K562 (cell line): Measurements from ENCODE around the gene SYK. TPM values are rescaled to one million over a fixed set of nuclear protein-coding genes. Genes with fewer than 3 reads are reported as not detected.

Source experiments
- ATAC-seq: fragments of 200-7000 bp; cut with Tn5 transposase; 3 replicates; pipeline ENCODE4 v1.9.1; 2020; ENCODE audit warnings: moderate library complexity
- BruUV-seq: library from RNA; stranded (reverse); fragments of 400-500 nt; replicated peaks from 2 replicates; lab custom pipeline; 2021; lab: Mats Ljungman, UMichigan
- CTCF ChIA-PET: fragments of 300-600 bp; formaldehyde crosslinking; extraction: SDS; loops from one replicate; lab custom pipeline; 2021; ENCODE audit warnings: low intra/inter-chr PET ratio; lab: Yijun Ruan, JAX
- POLR2A ChIA-PET: fragments of 300-600, 350-650 bp; sonication (Branson Sonifier 250); formaldehyde crosslinking; extraction: SDS; loops from one replicate; lab custom pipeline; 2021; ENCODE audit warnings: antibody characterized with exemption, inconsistent platforms; lab: Yijun Ruan, JAX
- DNase-seq, 4 experiments: peaks; one replicate each; pipeline versions ENCODE4 v3.0.0 to v3.0.0-alpha.2; 2011 to 2018; ENCODE audit warnings: low spot score in 3 of 4, mixed read lengths in 3 of 4; ENCODE audit errors: extremely low read depth in 1 of 4
- FAIRE-seq: peaks from 2 replicates; lab custom pipeline; 2011; peaks lifted over from hg19 to GRCh38; lab: Jason Lieb, UNC
- H2AFZ ChIP-seq: 2 replicates; pipeline ENCODE4 v1.6.0; 2011; ENCODE audit warnings: low read depth, low read length, control low read depth, inconsistent platforms
- H3K27ac ChIP-seq: fragments of 200-600 bp; 3 replicates; pipeline ENCODE4 v1.8.0; 2011; ENCODE audit warnings: low read depth, mild to moderate bottlenecking, control low read depth, inconsistent platforms, low read length, moderate library complexity, mixed read lengths; ENCODE audit errors: extremely low read depth
- H3K27me3 ChIP-seq, 2 experiments: fragments of 300-600 bp in 1 of 2; 2 replicates in 1 of 2; 3 replicates in 1 of 2; pipeline versions ENCODE4 v1.6.0 to v1.8.0; 2011; ENCODE audit warnings: inconsistent platforms in 2 of 2, low read length in 2 of 2, mild to moderate bottlenecking in 1 of 2, mixed read lengths in 1 of 2, moderate library complexity in 1 of 2; ENCODE audit not compliant: control insufficient read depth in 2 of 2, insufficient read depth in 2 of 2
- H3K36me3 ChIP-seq: fragments of 300-600 bp; 3 replicates; pipeline ENCODE4 v1.8.0; 2011; ENCODE audit warnings: mild to moderate bottlenecking, low read length, inconsistent platforms; ENCODE audit not compliant: control insufficient read depth, insufficient read depth
- H3K4me1 ChIP-seq, 2 experiments: fragments of 200-600 bp in 1 of 2; replicated peaks in 1 of 2; 2 replicates in 1 of 2; 3 replicates in 1 of 2; pipeline versions ENCODE4 v1.5.1 to v1.8.0; 2011; ENCODE audit warnings: inconsistent platforms in 2 of 2, low read length in 2 of 2, mild to moderate bottlenecking in 1 of 2, mixed read lengths in 1 of 2, moderate library complexity in 1 of 2; ENCODE audit not compliant: control insufficient read depth in 2 of 2, insufficient read depth in 2 of 2
- H3K4me2 ChIP-seq: 2 replicates; pipeline ENCODE4 v1.6.1; 2011; ENCODE audit warnings: low read length, control low read depth, inconsistent platforms, mixed read lengths; ENCODE audit not compliant: insufficient read depth
- H3K4me3 ChIP-seq: fragments of 200-600 bp; sonication (generic), shearing (Covaris generic); 2 replicates; pipeline ENCODE4 v1.5.1; 2016; ENCODE audit warnings: control low read depth, inconsistent platforms
- H3K79me2 ChIP-seq: fragments of 200-600 bp; 3 replicates; pipeline ENCODE4 v1.8.0; 2011; ENCODE audit warnings: low read length, inconsistent platforms; ENCODE audit not compliant: control insufficient read depth, insufficient read depth
- H3K9ac ChIP-seq, 2 experiments: 2 replicates each; pipeline versions ENCODE4 v1.6.0 to v1.6.1; 2011; ENCODE audit warnings: low read depth in 2 of 2, low read length in 2 of 2, control low read depth in 1 of 2, inconsistent platforms in 1 of 2, mild to moderate bottlenecking in 1 of 2, mixed read lengths in 1 of 2; ENCODE audit not compliant: insufficient read depth in 1 of 2
- H3K9me1 ChIP-seq: one replicate; pipeline ENCODE4 v1.6.0; 2011; ENCODE audit warnings: inconsistent platforms, mild to moderate bottlenecking, low read length, moderate library complexity; ENCODE audit not compliant: control insufficient read depth, insufficient read depth
- H3K9me3 ChIP-seq: replicated peaks from 2 replicates; pipeline ENCODE4 v1.5.1; 2011; ENCODE audit warnings: low read depth, low read length, inconsistent platforms; ENCODE audit not compliant: control insufficient read depth, insufficient read depth
- H4K20me1 ChIP-seq: replicated peaks from 2 replicates; pipeline ENCODE4 v1.6.1; 2011; ENCODE audit warnings: low read length, inconsistent platforms, mixed read lengths; ENCODE audit not compliant: control insufficient read depth, insufficient read depth
- CBFA2T2 ChIP-seq: fragments of 450-650 bp; conservative IDR thresholded peaks from 2 replicates; pipeline ENCODE4 v1.6.1; 2017; ENCODE audit warnings: mild to moderate bottlenecking
- ETS2 ChIP-seq: IDR thresholded peaks from 2 replicates; pipeline ENCODE4 v1.6.1; 2016; ENCODE audit warnings: borderline replicate concordance, missing genetic modification characterization, mild to moderate bottlenecking, moderate library complexity, missing compliant biosample characterization; ENCODE audit not compliant: poor library complexity, severe bottlenecking
- NFE2 ChIP-seq: IDR thresholded peaks from 2 replicates; pipeline ENCODE4 v1.6.1; 2014; ENCODE audit warnings: antibody characterized with exemption, low read depth
- ZNF668 ChIP-seq: fragments of 250-450 bp; sonication (Bioruptor Pico); IDR thresholded peaks from 2 replicates; pipeline ENCODE4 v1.8.0; 2022; ENCODE audit warnings: mild to moderate bottlenecking, inconsistent platforms
- WGBS: fragments of 100-300 bp; shearing (Covaris generic); methylation state at CpG from one replicate; pipeline ENCODE4 v1.1.6; 2016; ENCODE audit warnings: low coverage, mixed read lengths; ENCODE audit not compliant: insufficient coverage; ENCODE audit errors: missing lambda C conversion rate; 5-methylcytosine and 5-hydroxymethylcytosine counted together
- in situ Hi-C: fragments of 300-500 bp; cut with MboI; formaldehyde crosslinking; loops from 4 replicates; pipeline ENCODE4 v1.15.0; 2018; ENCODE audit warnings: inconsistent platforms, mixed read lengths
- intact Hi-C: fragments of 100-400 bp; cut with micrococcal nuclease; formaldehyde crosslinking; loops from 2 replicates; pipeline ENCODE4 v1.14.2; 2022
- polyA plus RNA-seq, 8 experiments: library from polyadenylated mRNA; depleted of rRNA in 4 of 8; stranded (reverse) in 5 of 8; unstranded in 3 of 8; fragments of >200 nt; fragmentation: Nextera tagmentation in 2 of 8; fragmentation: Illumina TruSeq in 1 of 8; extraction: Ambion mirVana in 2 of 8; extraction: Trizol in 1 of 8; gene quantifications; 2 replicates each; pipeline versions ENCODE4 v1.2.1 to v1.2.3, GENCODE V29; 2011 to 2014; ENCODE audit warnings: inconsistent platforms in 1 of 8, missing spikeins in 1 of 8
- total RNA-seq, 7 experiments: library from RNA; depleted of rRNA in 6 of 7; stranded (reverse); fragments of >200 nt in 6 of 7; fragmentation: Illumina TruSeq in 2 of 7; extraction: Trizol in 2 of 7; gene quantifications; 2 replicates each; pipeline versions ENCODE4 v1.2.1 to v1.2.3, GENCODE V29; 2011 to 2021; ENCODE audit warnings: low replicate concordance in 1 of 7
- TF ChIP-seq, protein P1 (sequence below): fragments of 450-650 bp; IDR thresholded peaks from 2 replicates; pipeline ENCODE4 v1.6.1; 2017; ENCODE audit warnings: antibody characterized with exemption, mild to moderate bottlenecking
- TF ChIP-seq, protein P2 (sequence below): fragments of 250-450 bp; sonication (Bioruptor Pico); IDR thresholded peaks from 2 replicates; pipeline ENCODE4 v1.5.0; 2021; ENCODE audit warnings: mild to moderate bottlenecking, moderate library complexity

Gene SYK
- total and polyA plus RNA-seq, 9 of the 15 experiments (the other 6 are each of a cell fraction or from before 2014, with no cell fraction given): 3.9 to 32.7 (median 16.7) TPM

DNA sequence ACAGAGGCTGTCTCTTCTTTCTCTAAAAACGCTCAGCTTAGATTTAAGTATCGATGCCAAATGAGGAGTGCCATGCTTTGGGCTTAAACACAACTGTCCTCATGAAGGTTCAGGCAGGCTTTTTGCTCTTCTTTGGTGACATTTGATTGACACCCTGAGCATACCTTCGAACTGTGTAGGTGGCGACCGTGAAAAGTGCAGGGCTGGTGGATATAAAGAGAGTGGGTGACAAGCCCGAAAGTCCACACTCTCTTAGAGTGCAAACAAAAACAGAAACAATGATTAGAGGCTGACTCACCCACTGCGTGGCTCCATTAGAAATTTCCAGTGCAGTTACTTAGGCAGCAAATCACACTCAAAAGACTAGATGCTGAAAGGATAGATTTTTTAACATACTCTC is 141.7 kb downstream of the SYK start (continued):
- no peak for TF ChIP-seq ETS2
- no peak for TF ChIP-seq CBFA2T2
- TF ChIP-seq, protein P1, sequence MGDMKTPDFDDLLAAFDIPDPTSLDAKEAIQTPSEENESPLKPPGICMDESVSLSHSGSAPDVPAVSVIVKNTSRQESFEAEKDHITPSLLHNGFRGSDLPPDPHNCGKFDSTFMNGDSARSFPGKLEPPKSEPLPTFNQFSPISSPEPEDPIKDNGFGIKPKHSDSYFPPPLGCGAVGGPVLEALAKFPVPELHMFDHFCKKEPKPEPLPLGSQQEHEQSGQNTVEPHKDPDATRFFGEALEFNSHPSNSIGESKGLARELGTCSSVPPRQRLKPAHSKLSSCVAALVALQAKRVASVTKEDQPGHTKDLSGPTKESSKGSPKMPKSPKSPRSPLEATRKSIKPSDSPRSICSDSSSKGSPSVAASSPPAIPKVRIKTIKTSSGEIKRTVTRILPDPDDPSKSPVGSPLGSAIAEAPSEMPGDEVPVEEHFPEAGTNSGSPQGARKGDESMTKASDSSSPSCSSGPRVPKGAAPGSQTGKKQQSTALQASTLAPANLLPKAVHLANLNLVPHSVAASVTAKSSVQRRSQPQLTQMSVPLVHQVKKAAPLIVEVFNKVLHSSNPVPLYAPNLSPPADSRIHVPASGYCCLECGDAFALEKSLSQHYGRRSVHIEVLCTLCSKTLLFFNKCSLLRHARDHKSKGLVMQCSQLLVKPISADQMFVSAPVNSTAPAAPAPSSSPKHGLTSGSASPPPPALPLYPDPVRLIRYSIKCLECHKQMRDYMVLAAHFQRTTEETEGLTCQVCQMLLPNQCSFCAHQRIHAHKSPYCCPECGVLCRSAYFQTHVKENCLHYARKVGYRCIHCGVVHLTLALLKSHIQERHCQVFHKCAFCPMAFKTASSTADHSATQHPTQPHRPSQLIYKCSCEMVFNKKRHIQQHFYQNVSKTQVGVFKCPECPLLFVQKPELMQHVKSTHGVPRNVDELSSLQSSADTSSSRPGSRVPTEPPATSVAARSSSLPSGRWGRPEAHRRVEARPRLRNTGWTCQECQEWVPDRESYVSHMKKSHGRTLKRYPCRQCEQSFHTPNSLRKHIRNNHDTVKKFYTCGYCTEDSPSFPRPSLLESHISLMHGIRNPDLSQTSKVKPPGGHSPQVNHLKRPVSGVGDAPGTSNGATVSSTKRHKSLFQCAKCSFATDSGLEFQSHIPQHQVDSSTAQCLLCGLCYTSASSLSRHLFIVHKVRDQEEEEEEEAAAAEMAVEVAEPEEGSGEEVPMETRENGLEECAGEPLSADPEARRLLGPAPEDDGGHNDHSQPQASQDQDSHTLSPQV: no peak

DNA sequence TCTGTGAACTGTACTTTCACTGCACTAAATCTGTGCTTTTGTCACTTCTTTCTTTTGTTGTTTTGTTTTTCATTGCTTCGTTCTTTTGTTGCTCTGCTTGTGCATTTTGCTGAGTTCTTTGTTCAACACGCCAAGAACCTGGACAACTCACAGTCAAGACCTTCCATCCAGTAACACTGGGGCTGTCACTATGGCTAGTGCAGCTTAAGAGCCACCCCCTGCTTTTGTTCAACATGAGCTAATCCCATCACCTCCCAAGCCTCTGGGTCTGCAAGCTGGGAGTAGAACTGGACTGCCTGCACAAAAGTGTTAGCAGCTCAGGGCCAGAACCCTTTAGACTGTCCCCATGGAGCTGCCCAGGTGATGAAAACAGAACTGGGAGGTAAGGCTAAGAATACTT is 143.7 kb downstream of the SYK start:
- Histone ChIP-seq H3K27ac (no peak overlapping the region), H3K9me1 (no peaks in the 10 kb centered on the region), H3K4me3 (no peak overlapping the region), H3K79me2 (no peaks in the 10 kb centered on the region), H3K4me1 (no peaks in the 10 kb centered on the region), H2AFZ (no peak overlapping the region), H3K27me3 (peaks cover 0 to 37% of the 10 kb centered on the region in 2 experiments; a peak in 2 of 5 replicates), H3K9ac (no peak overlapping the region), H4K20me1 (no peaks in the 10 kb centered on the region), H3K36me3 (no peaks in the 10 kb centered on the region), H3K9me3 (no peaks in the 10 kb centered on the region), H3K4me2 (no peak overlapping the region)
- ATAC-seq (no peak), FAIRE-seq (no peak), DNase-seq (no peak)
- BruUV-seq: no TSS peak
- intact Hi-C loops (no loop called here), in situ Hi-C loops (no loop called here)
- 0% methylated on average over 1 of the region's 2 CpGs for WGBS
- CTCF ChIA-PET: no interaction called here
- TF ChIP-seq, protein P2, sequence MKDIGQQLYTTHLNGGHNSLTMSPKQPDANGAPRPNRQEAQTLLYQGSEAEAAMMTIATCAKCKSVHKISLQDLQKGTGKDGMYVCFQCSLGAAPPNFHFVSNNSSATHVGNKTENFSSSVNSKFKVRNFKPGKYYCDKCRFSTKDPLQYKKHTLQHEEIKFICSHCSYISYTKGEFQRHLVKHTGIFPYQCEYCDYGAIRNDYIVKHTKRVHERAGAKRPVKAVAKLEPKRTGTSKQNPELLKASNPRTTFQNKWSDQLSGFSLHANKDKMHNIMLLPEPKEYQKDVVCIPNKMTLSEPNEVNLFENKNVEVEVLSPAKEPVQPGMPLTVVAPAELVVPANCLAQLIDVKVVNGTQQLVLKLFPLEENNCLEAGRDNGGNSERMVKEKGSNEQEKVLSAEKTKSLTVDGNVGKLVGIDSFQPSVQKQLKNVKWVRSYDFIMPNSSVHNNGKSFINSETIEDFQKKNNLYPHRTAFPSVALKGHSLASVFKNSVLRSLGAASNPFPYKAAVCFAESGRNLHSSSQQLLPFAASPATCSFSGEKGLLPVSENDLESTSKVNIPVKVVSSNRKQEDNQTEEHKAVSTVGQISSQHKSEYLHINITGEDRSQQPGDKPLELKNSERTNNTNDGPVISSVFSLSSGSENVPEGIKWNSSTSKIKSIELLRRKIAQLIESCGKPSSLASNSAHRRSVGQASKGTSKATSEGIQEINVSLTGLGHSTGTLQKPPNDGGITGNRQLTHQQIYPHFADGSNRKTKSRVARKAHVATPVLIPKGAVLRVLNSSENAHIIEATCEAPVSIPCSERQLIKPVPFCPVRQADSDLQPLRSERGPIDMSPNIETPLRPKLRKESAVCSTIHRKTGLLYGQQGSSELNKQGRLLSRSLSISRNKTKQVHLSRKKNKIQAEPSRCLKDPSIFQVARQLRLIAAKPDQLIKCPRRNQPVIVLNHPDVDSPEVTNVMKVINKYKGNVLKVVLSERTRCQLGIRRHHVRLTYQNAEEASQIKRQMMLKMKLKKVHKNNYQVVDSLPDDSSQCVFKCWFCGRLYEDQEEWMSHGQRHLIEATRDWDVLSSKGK (CRISPR knock-in tag): no peak
- TF ChIP-seq ZNF668 (CRISPR knock-in tag): no peak
- TF ChIP-seq NFE2: no peak
- POLR2A ChIA-PET: no interaction called here
